HEK293 (cell line): ENCODE measurements around the gene PPY.

Source experiments
- CTCF ChIA-PET: fragments of 350-600 bp; formaldehyde crosslinking; extraction: SDS; loops from one replicate; lab custom pipeline; 2021; ENCODE audit warnings: antibody characterized with exemption; lab: Yijun Ruan, JAX
- POLR2A ChIA-PET: fragments of 300-600 bp; formaldehyde crosslinking; extraction: SDS; loops from one replicate; lab custom pipeline; 2020; ENCODE audit warnings: antibody characterized with exemption, inconsistent platforms; lab: Yijun Ruan, JAX
- H3K27ac ChIP-seq: fragments of 200-500 bp; sonication (Bioruptor generic); 2 replicates; pipeline ENCODE4 v1.5.1; 2014; ENCODE audit warnings: low read depth, low read length, control low read depth, inconsistent platforms; ENCODE audit errors: extremely low read depth
- H3K36me3 ChIP-seq, 2 experiments: fragments of 200-500 bp in 1 of 2; sonication (Bioruptor generic) in 1 of 2; 1 replicate in 1 of 2; 2 replicates in 1 of 2; pipeline ENCODE4 v1.5.1; 2014 to 2017; ENCODE audit warnings: inconsistent platforms in 2 of 2, low read length in 2 of 2; ENCODE audit not compliant: control insufficient read depth in 2 of 2, insufficient read depth in 1 of 2
- H3K4me1 ChIP-seq: fragments of 200-500 bp; sonication (Bioruptor generic); 2 replicates; pipeline ENCODE4 v1.5.1; 2014; ENCODE audit warnings: mild to moderate bottlenecking, low read length, inconsistent platforms; ENCODE audit not compliant: control insufficient read depth, insufficient read depth
- H3K4me3 ChIP-seq: 2 replicates; pipeline ENCODE4 v1.5.1; 2011; ENCODE audit warnings: low read depth, mild to moderate bottlenecking, control low read depth, low read length, moderate library complexity
- H3K9me3 ChIP-seq: fragments of 200-500 bp; sonication (Bioruptor generic); 2 replicates; pipeline ENCODE4 v1.5.1; 2014; ENCODE audit warnings: low read depth, low read length, inconsistent platforms; ENCODE audit not compliant: control insufficient read depth, insufficient read depth
- GLIS1 ChIP-seq: fragments of 450-650 bp; formaldehyde crosslinking; IDR thresholded peaks from 2 replicates; pipeline ENCODE4 v1.5.1; 2016; ENCODE audit warnings: missing biosample characterization, missing genetic modification characterization
- IKZF3 ChIP-seq: fragments of 450-650 bp; IDR thresholded peaks from 2 replicates; pipeline ENCODE4 v1.5.0; 2018; ENCODE audit warnings: missing biosample characterization, mild to moderate bottlenecking, missing genetic modification characterization, moderate library complexity
- MYNN ChIP-seq: fragments of 450-650 bp; formaldehyde crosslinking; IDR thresholded peaks from 2 replicates; pipeline ENCODE4 v1.5.1; 2016; ENCODE audit warnings: missing biosample characterization, missing genetic modification characterization, borderline replicate concordance
- WT1 ChIP-seq: fragments of 450-650 bp; formaldehyde crosslinking; IDR thresholded peaks from 2 replicates; pipeline ENCODE4 v1.5.1; 2016; ENCODE audit warnings: missing biosample characterization, missing genetic modification characterization
- YY1 ChIP-seq: fragments of 450-650 bp; formaldehyde crosslinking; IDR thresholded peaks from 2 replicates; pipeline ENCODE4 v1.5.1; 2018; ENCODE audit warnings: missing biosample characterization, missing genetic modification characterization
- YY2 ChIP-seq: fragments of 450-650 bp; formaldehyde crosslinking; IDR thresholded peaks from 2 replicates; pipeline ENCODE4 v1.5.1; 2016; ENCODE audit warnings: missing biosample characterization, missing genetic modification characterization
- ZBTB17 ChIP-seq: fragments of 450-650 bp; formaldehyde crosslinking; IDR thresholded peaks from 2 replicates; pipeline ENCODE4 v1.5.1; 2016; ENCODE audit warnings: missing biosample characterization, missing genetic modification characterization
- ZFHX2 ChIP-seq: fragments of 450-650 bp; formaldehyde crosslinking; conservative IDR thresholded peaks from 2 replicates; pipeline ENCODE4 v1.5.1; 2016; ENCODE audit warnings: missing biosample characterization, missing genetic modification characterization
- ZFP37 ChIP-seq: fragments of 450-650 bp; formaldehyde crosslinking; IDR thresholded peaks from 2 replicates; pipeline ENCODE4 v1.5.1; 2016; ENCODE audit warnings: missing biosample characterization, missing genetic modification characterization
- ZFP41 ChIP-seq: fragments of 450-650 bp; formaldehyde crosslinking; IDR thresholded peaks from 2 replicates; pipeline ENCODE4 v1.5.1; 2016; ENCODE audit warnings: missing biosample characterization, missing genetic modification characterization, borderline replicate concordance
- ZNF155 ChIP-seq: fragments of 450-650 bp; formaldehyde crosslinking; IDR thresholded peaks from 2 replicates; pipeline ENCODE4 v1.5.1; 2016; ENCODE audit warnings: missing biosample characterization, missing genetic modification characterization
- ZNF169 ChIP-seq: fragments of 450-650 bp; formaldehyde crosslinking; IDR thresholded peaks from 2 replicates; pipeline ENCODE4 v1.5.1; 2016; ENCODE audit warnings: missing biosample characterization, missing genetic modification characterization
- ZNF175 ChIP-seq: fragments of 450-650 bp; formaldehyde crosslinking; IDR thresholded peaks from 2 replicates; pipeline ENCODE4 v1.5.1; 2016; ENCODE audit warnings: missing biosample characterization, missing genetic modification characterization
- ZNF202 ChIP-seq: fragments of 450-650 bp; formaldehyde crosslinking; IDR thresholded peaks from 2 replicates; pipeline ENCODE4 v1.5.1; 2016; ENCODE audit warnings: missing biosample characterization, missing genetic modification characterization, borderline replicate concordance
- ZNF214 ChIP-seq: fragments of 450-650 bp; formaldehyde crosslinking; IDR thresholded peaks from 2 replicates; pipeline ENCODE4 v1.5.1; 2017; ENCODE audit warnings: missing biosample characterization, mild to moderate bottlenecking, missing genetic modification characterization, borderline replicate concordance
- ZNF239 ChIP-seq: fragments of 450-650 bp; formaldehyde crosslinking; IDR thresholded peaks from 2 replicates; pipeline ENCODE4 v1.5.1; 2016; ENCODE audit warnings: missing biosample characterization, missing genetic modification characterization
- ZNF302 ChIP-seq: fragments of 450-650 bp; formaldehyde crosslinking; IDR thresholded peaks from 2 replicates; pipeline ENCODE4 v1.5.1; 2016; ENCODE audit warnings: missing biosample characterization, missing genetic modification characterization, low read depth
- ZNF548 ChIP-seq: fragments of 450-650 bp; formaldehyde crosslinking; IDR thresholded peaks from 2 replicates; pipeline ENCODE4 v1.5.1; 2016; ENCODE audit warnings: missing biosample characterization, missing genetic modification characterization
- ZNF558 ChIP-seq: fragments of 450-650 bp; formaldehyde crosslinking; IDR thresholded peaks from 2 replicates; pipeline ENCODE4 v1.5.1; 2016; ENCODE audit warnings: missing biosample characterization, missing genetic modification characterization
- ZNF560 ChIP-seq: fragments of 450-650 bp; formaldehyde crosslinking; IDR thresholded peaks from 2 replicates; pipeline ENCODE4 v1.5.1; 2017; ENCODE audit warnings: missing biosample characterization, missing genetic modification characterization, borderline replicate concordance
- ZNF626 ChIP-seq: fragments of 450-650 bp; sonication (Bioruptor Pico); formaldehyde crosslinking; IDR thresholded peaks from 2 replicates; pipeline ENCODE4 v1.5.1; 2018; ENCODE audit warnings: missing biosample characterization, missing genetic modification characterization, inconsistent platforms
- ZNF664 ChIP-seq: fragments of 450-650 bp; formaldehyde crosslinking; IDR thresholded peaks from 2 replicates; pipeline ENCODE4 v1.5.1; 2016; ENCODE audit warnings: missing biosample characterization, missing genetic modification characterization
- ZSCAN23 ChIP-seq: fragments of 450-650 bp; formaldehyde crosslinking; IDR thresholded peaks from 2 replicates; pipeline ENCODE4 v1.5.1; 2016; ENCODE audit warnings: missing biosample characterization, missing genetic modification characterization
- ZSCAN30 ChIP-seq: fragments of 450-650 bp; IDR thresholded peaks from 2 replicates; pipeline ENCODE4 v1.5.1; 2018; ENCODE audit warnings: missing biosample characterization, mild to moderate bottlenecking, missing genetic modification characterization, moderate library complexity
- TF ChIP-seq, protein P1 (sequence below): fragments of 450-650 bp; formaldehyde crosslinking; IDR thresholded peaks from 2 replicates; pipeline ENCODE4 v1.5.1; 2016; ENCODE audit warnings: missing biosample characterization, missing genetic modification characterization
- TF ChIP-seq, protein P2 (sequence below): fragments of 450-650 bp; formaldehyde crosslinking; IDR thresholded peaks from 2 replicates; pipeline ENCODE4 v1.5.1; 2017; ENCODE audit warnings: missing biosample characterization, mild to moderate bottlenecking, missing genetic modification characterization, moderate library complexity
- TF ChIP-seq, protein P3 (sequence below): fragments of 450-650 bp; formaldehyde crosslinking; IDR thresholded peaks from 2 replicates; pipeline ENCODE4 v1.5.1; 2016; ENCODE audit warnings: missing biosample characterization, missing genetic modification characterization
- TF ChIP-seq, protein P4 (sequence below): fragments of 450-650 bp; formaldehyde crosslinking; IDR thresholded peaks from 2 replicates; pipeline ENCODE4; 2016; ENCODE audit warnings: missing biosample characterization, missing genetic modification characterization

PPY gene

DNA sequence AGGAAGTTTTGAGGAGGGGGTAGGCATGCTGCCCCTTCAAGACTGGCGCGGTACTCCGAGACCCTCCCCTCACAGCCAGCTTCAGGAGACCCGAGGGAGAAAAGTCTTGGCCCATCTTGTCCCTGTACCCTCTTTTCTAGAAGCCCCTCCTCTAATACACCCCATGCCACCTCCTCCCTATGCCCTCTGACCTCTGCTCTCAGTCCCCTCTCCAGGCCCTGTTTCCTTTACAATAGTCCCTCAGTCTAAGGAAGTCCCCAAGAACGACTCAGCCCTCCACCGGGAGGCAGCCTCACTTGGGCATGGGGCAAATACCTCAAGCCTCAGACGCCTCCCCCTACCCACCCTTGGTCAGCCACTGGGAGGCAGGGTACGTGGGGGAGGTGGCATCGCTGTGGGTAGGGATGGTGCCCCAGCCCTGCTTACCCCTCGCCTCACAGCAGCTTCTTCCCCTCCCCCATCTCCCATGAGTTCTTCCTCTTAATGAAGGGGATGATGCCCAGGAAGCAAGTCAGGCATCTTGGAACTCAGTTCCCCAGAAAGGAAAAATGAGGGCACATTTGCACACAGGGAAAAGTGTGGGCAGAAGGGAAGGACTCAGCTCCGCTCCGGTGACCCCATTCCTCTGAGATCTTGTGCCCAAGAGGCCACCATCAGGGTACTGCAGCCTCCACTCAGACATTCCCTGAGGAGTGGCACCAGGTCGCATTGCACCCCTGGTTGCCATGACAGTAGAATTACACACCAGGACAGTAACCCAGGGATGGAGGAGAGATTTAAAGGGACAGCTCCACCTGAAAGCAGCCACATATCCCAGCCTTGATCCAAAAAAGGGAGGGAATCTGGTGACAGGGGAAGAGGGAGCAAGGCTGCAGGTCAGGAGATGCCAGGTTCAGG, 41.2 kb downstream of the PPY start (continued):
- TF ChIP-seq, protein P1, sequence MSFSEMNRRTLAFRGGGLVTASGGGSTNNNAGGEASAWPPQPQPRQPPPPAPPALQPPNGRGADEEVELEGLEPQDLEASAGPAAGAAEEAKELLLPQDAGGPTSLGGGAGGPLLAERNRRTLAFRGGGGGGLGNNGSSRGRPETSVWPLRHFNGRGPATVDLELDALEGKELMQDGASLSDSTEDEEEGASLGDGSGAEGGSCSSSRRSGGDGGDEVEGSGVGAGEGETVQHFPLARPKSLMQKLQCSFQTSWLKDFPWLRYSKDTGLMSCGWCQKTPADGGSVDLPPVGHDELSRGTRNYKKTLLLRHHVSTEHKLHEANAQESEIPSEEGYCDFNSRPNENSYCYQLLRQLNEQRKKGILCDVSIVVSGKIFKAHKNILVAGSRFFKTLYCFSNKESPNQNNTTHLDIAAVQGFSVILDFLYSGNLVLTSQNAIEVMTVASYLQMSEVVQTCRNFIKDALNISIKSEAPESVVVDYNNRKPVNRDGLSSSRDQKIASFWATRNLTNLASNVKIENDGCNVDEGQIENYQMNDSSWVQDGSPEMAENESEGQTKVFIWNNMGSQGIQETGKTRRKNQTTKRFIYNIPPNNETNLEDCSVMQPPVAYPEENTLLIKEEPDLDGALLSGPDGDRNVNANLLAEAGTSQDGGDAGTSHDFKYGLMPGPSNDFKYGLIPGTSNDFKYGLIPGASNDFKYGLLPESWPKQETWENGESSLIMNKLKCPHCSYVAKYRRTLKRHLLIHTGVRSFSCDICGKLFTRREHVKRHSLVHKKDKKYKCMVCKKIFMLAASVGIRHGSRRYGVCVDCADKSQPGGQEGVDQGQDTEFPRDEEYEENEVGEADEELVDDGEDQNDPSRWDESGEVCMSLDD (tag by site-specific recombination) = peak; percentile 14; the same call in 1 of the 2 replicates
- 0 out of 2 replicates have a peak, but pooled peaks have one; percentile 13 for TF ChIP-seq IKZF3 (tag by site-specific recombination)
- TF ChIP-seq ZNF302 (tag by site-specific recombination) = no peak
- TF ChIP-seq, protein P2, sequence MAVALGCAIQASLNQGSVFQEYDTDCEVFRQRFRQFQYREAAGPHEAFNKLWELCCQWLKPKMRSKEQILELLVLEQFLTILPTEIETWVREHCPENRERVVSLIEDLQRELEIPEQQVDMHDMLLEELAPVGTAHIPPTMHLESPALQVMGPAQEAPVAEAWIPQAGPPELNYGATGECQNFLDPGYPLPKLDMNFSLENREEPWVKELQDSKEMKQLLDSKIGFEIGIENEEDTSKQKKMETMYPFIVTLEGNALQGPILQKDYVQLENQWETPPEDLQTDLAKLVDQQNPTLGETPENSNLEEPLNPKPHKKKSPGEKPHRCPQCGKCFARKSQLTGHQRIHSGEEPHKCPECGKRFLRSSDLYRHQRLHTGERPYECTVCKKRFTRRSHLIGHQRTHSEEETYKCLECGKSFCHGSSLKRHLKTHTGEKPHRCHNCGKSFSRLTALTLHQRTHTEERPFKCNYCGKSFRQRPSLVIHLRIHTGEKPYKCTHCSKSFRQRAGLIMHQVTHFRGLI = no peak
- TF ChIP-seq, protein P3, sequence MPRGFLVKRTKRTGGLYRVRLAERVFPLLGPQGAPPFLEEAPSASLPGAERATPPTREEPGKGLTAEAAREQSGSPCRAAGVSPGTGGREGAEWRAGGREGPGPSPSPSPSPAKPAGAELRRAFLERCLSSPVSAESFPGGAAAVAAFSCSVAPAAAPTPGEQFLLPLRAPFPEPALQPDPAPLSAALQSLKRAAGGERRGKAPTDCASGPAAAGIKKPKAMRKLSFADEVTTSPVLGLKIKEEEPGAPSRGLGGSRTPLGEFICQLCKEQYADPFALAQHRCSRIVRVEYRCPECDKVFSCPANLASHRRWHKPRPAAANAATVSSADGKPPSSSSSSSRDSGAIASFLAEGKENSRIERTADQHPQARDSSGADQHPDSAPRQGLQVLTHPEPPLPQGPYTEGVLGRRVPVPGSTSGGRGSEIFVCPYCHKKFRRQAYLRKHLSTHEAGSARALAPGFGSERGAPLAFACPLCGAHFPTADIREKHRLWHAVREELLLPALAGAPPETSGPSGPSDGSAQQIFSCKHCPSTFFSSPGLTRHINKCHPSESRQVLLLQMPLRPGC = no peak
- TF ChIP-seq ZNF558 (tag by site-specific recombination) = no peak
- TF ChIP-seq ZSCAN30 = no peak
- no peak for TF ChIP-seq ZNF626 (tag by site-specific recombination)
- TF ChIP-seq MYNN = no peak
- TF ChIP-seq YY2 (tag by site-specific recombination) = 0 out of 2 replicates have a peak, but pooled peaks have one; percentile 10
- TF ChIP-seq ZNF175 = no peak
- TF ChIP-seq ZSCAN23 (tag by site-specific recombination) = no peak
- TF ChIP-seq ZFP37 (tag by site-specific recombination) = no peak
- TF ChIP-seq ZBTB17 (tag by site-specific recombination) = peak; percentile 48; the same call in 1 of the 2 replicates
- no peak for TF ChIP-seq ZNF169 (tag by site-specific recombination)
- no peak for TF ChIP-seq ZNF214 (tag by site-specific recombination)
- no peak for TF ChIP-seq ZNF548 (tag by site-specific recombination)
- 0 out of 2 replicates have a peak, but pooled peaks have one; percentile 1 for TF ChIP-seq ZFHX2 (tag by site-specific recombination)

DNA sequence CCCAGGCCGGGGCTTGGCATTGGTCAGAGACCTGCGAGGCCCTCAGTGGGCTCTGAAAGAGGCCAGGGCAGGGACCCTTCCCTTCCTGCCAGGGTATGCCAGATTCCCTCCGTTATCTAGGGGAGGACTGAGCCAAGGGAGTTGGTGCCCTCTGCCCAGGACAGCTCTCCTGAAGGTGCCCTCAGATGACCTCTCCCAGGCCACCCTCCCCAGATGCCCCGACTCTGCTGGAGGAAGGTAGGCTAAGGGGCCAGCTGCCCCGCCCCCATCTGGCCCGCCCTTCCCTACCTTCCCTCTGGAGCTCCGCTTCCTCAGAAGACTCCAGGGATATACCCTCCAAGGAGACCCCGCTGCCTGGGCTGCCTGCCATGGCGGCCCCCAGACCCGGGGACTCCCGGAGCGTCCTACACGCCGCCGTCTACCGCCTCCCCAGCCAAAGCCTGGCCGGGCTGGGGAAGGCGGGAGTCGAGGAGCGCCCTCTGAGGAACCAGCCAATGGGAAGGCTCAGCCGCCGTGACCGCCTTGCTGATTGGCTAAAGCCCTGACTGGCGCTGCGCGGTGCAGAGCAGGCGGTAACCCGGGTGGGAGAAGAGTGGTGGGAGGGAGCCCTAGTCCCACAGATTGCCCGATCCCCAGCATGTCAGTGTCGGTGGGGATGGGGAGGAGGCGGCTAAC, 42.0 kb downstream of the PPY start:
- POLR2A ChIA-PET = interaction anchor here (0.5 to 1.0 kb wide), 3 partner anchors 11 to 375 kb away, joined by 3 to 8 read pairs (median 5); no protein-coding TSS in a partner anchor
- H3K27ac ChIP-seq = peak overlapping the region; percentile 47; the same call in 1 of the 2 replicates
- H3K9me3 ChIP-seq = no peaks in the 10 kb centered on the region
- peak overlapping the region; percentile 48 for H3K4me3 ChIP-seq
- peaks cover 11% of the 10 kb centered on the region; the same call in 1 of the 2 replicates for H3K4me1 ChIP-seq
- CTCF ChIA-PET = interaction anchor here (0.5 to 5.5 kb wide), 8 partner anchors 10 to 1783 kb away, joined by 3 to 39 read pairs (median 6); no protein-coding TSS in a partner anchor
- peaks cover 0 to 14% of the 10 kb centered on the region in 2 experiments; a peak in 2 of 3 replicates for H3K36me3 ChIP-seq
- TF ChIP-seq ZNF202 (tag by site-specific recombination) = no peak
- no peak for TF ChIP-seq ZNF155
- no peak for TF ChIP-seq YY1 (tag by site-specific recombination)
- 0 out of 2 replicates have a peak, but pooled peaks have one; percentile 8 for TF ChIP-seq WT1 (tag by site-specific recombination)
- TF ChIP-seq ZNF548 (tag by site-specific recombination) = no peak
- peak; percentile 84 for TF ChIP-seq GLIS1 (tag by site-specific recombination)
- no peak for TF ChIP-seq ZNF239 (tag by site-specific recombination)
- TF ChIP-seq, protein P4, sequence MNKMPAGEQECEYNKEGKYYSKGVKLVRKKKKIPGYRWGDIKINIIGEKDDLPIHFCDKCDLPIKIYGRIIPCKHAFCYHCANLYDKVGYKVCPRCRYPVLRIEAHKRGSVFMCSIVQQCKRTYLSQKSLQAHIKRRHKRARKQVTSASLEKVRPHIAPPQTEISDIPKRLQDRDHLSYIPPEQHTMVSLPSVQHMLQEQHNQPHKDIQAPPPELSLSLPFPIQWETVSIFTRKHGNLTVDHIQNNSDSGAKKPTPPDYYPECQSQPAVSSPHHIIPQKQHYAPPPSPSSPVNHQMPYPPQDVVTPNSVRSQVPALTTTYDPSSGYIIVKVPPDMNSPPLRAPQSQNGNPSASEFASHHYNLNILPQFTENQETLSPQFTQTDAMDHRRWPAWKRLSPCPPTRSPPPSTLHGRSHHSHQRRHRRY (tag by site-specific recombination) = no peak
- TF ChIP-seq ZFP41 (tag by site-specific recombination) = no peak
- no peak for TF ChIP-seq ZNF664 (tag by site-specific recombination)
- TF ChIP-seq ZNF560 = no peak
